ENCODE measurements around the gene LRRC28. TPM values are rescaled to one million over a fixed set of nuclear protein-coding genes. Genes with fewer than 3 reads are reported as not detected.

Gene LRRC28
- total and polyA plus RNA-seq, 3 donors from 2014 or later = 78.9 to 100.0 (median 97.1) TPM

DNA sequence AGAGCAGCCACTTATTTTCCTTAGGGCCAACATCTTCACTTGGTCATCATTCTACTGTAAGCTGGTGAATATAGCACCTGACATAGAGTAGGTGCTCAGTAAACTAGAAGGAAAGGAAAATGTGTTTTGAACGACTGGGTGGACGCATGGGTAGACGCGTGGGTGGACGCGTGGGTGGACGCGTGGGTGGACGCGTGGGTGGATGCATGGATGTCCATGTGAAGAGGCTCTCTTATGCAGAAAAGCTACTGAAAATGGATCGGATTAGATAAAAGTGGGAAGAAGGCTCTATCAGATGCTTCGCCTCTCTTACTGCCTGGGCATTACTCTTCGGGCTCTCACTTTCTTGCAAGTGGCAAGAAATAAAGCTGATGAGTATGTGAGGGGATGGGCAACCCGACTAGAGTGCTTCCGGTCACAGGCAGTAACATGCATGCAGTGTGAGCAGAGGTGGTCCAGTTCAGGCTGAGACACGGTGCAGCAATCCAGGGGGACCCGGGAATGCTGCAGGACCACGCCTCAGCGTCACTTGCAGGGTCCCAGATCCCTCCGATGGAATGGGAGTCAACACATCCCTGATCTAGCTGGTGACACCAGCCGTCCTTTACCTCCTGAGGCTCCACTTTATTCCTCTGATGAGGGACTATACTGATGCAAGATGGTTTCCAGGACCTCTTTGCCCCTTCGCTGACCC lies 176.5 kb downstream of the LRRC28 start:
- H3K4me1 ChIP-seq = peaks cover under 1% of the 10 kb centered on the region
- DNase-seq = no peak
- no peaks in the 10 kb centered on the region for H3K36me3 ChIP-seq (ENCODE audit: low read depth, missing control alignments)
- H3K27me3 ChIP-seq = no peaks in the 10 kb centered on the region
- H3K4me3 ChIP-seq = no peak overlapping the region
- 78 to 84% methylated on average over 22 of the region's 22 CpGs for WGBS, 2 donors
- no peak overlapping the region for H3K27ac ChIP-seq
- H3K9me3 ChIP-seq = no peaks in the 10 kb centered on the region
- intact Hi-C loops (cut with DNase I; ENCODE audit: low total_unique reads) = no loop called here
- no peak for TF ChIP-seq POLR2A (IDR thresholded peaks at IDR 0.05)
- TF ChIP-seq, protein P1, sequence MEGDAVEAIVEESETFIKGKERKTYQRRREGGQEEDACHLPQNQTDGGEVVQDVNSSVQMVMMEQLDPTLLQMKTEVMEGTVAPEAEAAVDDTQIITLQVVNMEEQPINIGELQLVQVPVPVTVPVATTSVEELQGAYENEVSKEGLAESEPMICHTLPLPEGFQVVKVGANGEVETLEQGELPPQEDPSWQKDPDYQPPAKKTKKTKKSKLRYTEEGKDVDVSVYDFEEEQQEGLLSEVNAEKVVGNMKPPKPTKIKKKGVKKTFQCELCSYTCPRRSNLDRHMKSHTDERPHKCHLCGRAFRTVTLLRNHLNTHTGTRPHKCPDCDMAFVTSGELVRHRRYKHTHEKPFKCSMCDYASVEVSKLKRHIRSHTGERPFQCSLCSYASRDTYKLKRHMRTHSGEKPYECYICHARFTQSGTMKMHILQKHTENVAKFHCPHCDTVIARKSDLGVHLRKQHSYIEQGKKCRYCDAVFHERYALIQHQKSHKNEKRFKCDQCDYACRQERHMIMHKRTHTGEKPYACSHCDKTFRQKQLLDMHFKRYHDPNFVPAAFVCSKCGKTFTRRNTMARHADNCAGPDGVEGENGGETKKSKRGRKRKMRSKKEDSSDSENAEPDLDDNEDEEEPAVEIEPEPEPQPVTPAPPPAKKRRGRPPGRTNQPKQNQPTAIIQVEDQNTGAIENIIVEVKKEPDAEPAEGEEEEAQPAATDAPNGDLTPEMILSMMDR (IDR thresholded peaks at IDR 0.05) = no peak

DNA sequence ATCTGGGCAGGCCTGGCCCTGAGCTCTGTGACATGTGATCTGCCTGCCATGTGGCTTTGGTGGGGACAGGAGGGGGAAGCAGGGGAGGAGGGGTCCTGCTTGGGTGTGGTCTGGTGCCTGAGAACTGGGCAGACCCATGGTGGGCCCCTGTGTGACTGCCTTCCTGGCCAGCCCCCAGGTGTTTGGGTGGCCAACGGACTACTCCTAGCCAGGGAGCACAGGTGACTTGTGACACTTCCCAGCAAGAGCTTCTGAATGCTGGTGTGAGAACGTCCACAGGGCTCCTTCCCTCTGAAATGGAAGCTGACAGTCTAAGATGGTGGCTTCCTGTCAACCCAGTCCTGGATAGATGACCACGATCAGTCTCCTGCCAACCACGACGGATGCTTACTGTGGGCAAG lies 178.4 kb downstream of the LRRC28 start:
- H3K27ac ChIP-seq = no peak overlapping the region
- no peaks in the 10 kb centered on the region for H3K27me3 ChIP-seq
- no peak for TF ChIP-seq POLR2A (IDR thresholded peaks at IDR 0.05)
- TF ChIP-seq, protein P1 (IDR thresholded peaks at IDR 0.05) = no peak
- no peak for DNase-seq
- H3K4me1 ChIP-seq = peaks cover 7% of the 10 kb centered on the region
- WGBS, 2 donors = 91 to 95% methylated on average over 3 to 5 of the region's 5 CpGs
- H3K4me3 ChIP-seq = no peak overlapping the region
- H3K36me3 ChIP-seq (ENCODE audit: low read depth, missing control alignments) = no peaks in the 10 kb centered on the region
- intact Hi-C loops (cut with DNase I; ENCODE audit: low total_unique reads) = no loop called here
- no peaks in the 10 kb centered on the region for H3K9me3 ChIP-seq

DNA sequence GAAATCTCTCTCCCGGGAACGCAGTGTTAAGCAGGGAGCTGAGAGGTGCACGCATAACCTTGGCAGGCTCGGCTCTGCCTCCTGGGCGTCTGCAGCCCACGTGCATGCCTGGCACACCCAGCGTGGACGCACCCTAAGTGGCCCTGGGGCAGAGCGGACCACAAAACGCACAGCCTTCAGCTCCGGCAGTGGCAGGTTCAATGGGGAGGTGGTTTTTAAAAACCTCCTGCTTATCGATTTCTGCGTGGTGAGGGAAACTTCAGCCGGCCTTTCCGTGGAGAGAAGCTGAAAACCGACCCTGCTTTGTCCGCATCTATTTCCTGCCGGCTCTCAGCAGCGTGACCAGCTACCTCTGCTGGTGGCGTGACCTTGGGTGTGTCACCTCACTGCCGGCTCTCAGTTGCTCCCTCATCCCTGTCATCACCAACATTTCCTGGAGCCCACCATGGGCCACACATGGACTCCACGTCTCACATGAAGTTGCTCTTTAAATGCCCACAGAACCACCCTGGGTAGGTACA lies 179.7 kb downstream of the LRRC28 start:
- H3K27ac ChIP-seq = no peak overlapping the region
- no peaks in the 10 kb centered on the region for H3K9me3 ChIP-seq
- H3K36me3 ChIP-seq (ENCODE audit: low read depth, missing control alignments) = no peaks in the 10 kb centered on the region
- no peak overlapping the region for H3K4me3 ChIP-seq
- TF ChIP-seq POLR2A (IDR thresholded peaks at IDR 0.05) = no peak
- TF ChIP-seq, protein P1 (IDR thresholded peaks at IDR 0.05) = no peak
- H3K4me1 ChIP-seq = peaks cover 11% of the 10 kb centered on the region
- intact Hi-C loops (cut with DNase I; ENCODE audit: low total_unique reads) = no loop called here
- peak; percentile 49 for DNase-seq
- H3K27me3 ChIP-seq = no peaks in the 10 kb centered on the region
- 70 to 75% methylated on average over 17 to 22 of the region's 22 CpGs for WGBS, 2 donors

DNA sequence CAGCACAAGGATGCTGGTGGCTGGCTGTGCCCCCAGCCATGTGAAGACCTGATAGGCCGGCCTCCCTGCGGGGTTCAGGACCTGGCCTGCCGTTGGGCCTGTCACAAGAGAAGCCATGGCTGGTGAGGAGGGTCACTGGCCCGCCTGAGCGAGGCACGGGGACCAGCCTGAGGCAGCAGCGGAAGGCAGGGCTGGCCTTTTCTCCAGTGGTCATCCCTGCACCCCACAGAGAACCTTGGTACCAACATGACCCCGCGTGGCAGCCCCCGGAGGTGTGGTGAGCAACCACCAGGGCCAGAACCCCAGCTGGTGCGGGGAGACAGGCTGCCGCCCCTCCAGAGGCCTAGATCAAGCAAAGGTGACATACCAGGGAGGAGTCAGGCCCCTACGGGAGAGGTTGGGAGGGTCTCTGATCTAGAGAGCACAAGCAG lies 180.4 kb downstream of the LRRC28 start:
- DNase-seq = no peak
- no peak overlapping the region for H3K4me3 ChIP-seq
- no peaks in the 10 kb centered on the region for H3K27me3 ChIP-seq
- H3K9me3 ChIP-seq = no peaks in the 10 kb centered on the region
- H3K4me1 ChIP-seq = peaks cover 13% of the 10 kb centered on the region
- H3K36me3 ChIP-seq (ENCODE audit: low read depth, missing control alignments) = no peaks in the 10 kb centered on the region
- intact Hi-C loops (cut with DNase I; ENCODE audit: low total_unique reads) = no loop called here
- no peak overlapping the region for H3K27ac ChIP-seq
- WGBS, 2 donors = 96 to 100% methylated on average over 1 to 13 of the region's 13 CpGs
- TF ChIP-seq POLR2A (IDR thresholded peaks at IDR 0.05) = no peak
- TF ChIP-seq, protein P1 (IDR thresholded peaks at IDR 0.05) = no peak
